Measurements from ENCODE around the gene RYR2. TPM values are rescaled to one million over a fixed set of nuclear protein-coding genes. Genes with fewer than 3 reads are reported as not detected.

RYR2 gene
- total and polyA plus RNA-seq, 11 donors: 77.7 to 1,319 (median 805) TPM

GRCh38 chr1:237394281-237394680 is 352.3 kb downstream of the RYR2 start:
- TF ChIP-seq, protein P1, sequence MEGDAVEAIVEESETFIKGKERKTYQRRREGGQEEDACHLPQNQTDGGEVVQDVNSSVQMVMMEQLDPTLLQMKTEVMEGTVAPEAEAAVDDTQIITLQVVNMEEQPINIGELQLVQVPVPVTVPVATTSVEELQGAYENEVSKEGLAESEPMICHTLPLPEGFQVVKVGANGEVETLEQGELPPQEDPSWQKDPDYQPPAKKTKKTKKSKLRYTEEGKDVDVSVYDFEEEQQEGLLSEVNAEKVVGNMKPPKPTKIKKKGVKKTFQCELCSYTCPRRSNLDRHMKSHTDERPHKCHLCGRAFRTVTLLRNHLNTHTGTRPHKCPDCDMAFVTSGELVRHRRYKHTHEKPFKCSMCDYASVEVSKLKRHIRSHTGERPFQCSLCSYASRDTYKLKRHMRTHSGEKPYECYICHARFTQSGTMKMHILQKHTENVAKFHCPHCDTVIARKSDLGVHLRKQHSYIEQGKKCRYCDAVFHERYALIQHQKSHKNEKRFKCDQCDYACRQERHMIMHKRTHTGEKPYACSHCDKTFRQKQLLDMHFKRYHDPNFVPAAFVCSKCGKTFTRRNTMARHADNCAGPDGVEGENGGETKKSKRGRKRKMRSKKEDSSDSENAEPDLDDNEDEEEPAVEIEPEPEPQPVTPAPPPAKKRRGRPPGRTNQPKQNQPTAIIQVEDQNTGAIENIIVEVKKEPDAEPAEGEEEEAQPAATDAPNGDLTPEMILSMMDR (IDR thresholded peaks at IDR 0.05): no peak
- no peak for TF ChIP-seq POLR2A (IDR thresholded peaks at IDR 0.05)
- Histone ChIP-seq H3K27ac (no peak overlapping the region), H3K27me3 (no peaks in the 10 kb centered on the region), H3K4me1 (peaks cover 0 to 19% (median 0%) of the 10 kb centered on the region in 12 donors), H3K4me3 (no peak overlapping the region), H3K9me3 (peaks cover 0 to 7% (median 0%) of the 10 kb centered on the region in 12 donors), H3K36me3 (peaks cover 0 to 92% (median 0%) of the 10 kb centered on the region in 9 donors)
- DNase-seq (no peak), ATAC-seq (no peak)
- intact Hi-C loops (cut with DNase I): no loop called here
- 66 to 83% (median 79%) methylated on average over 2 of the region's 2 CpGs for WGBS, 4 donors

DNA sequence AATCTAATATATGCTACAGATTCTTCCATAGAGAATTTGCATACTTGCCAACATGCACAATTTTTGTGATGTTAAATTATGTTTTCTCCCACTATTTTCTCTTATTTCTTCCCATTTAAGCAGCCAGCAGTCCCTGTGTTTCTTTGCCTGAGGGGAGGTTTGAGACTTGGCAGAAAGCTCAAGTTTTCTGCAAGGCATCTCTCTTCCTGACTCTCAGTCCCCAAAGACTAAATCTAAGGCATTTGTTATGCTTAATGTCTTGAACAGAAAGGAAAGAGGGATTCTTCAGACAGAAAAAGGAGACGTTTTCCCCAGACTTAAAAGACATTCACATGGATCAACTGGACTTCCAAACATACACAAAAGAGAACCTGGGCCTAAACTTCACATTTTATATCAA is 354.4 kb downstream of the RYR2 start:
- Histone ChIP-seq H3K9me3 (peaks cover 0 to 7% (median 0%) of the 10 kb centered on the region in 12 donors), H3K36me3 (peaks cover 0 to 88% (median 0%) of the 10 kb centered on the region in 9 donors), H3K4me1 (peaks cover 0 to 19% (median 0%) of the 10 kb centered on the region in 12 donors), H3K27me3 (no peaks in the 10 kb centered on the region), H3K27ac (no peak overlapping the region), H3K4me3 (no peak overlapping the region)
- intact Hi-C loops (cut with DNase I): no loop called here
- TF ChIP-seq, protein P1 (IDR thresholded peaks at IDR 0.05): no peak
- TF ChIP-seq POLR2A (IDR thresholded peaks at IDR 0.05): no peak
- no peak for ATAC-seq
- DNase-seq: no peak
- 15 to 58% (median 40%) methylated on average over 1 of the region's 1 CpG for WGBS, 4 donors

DNA sequence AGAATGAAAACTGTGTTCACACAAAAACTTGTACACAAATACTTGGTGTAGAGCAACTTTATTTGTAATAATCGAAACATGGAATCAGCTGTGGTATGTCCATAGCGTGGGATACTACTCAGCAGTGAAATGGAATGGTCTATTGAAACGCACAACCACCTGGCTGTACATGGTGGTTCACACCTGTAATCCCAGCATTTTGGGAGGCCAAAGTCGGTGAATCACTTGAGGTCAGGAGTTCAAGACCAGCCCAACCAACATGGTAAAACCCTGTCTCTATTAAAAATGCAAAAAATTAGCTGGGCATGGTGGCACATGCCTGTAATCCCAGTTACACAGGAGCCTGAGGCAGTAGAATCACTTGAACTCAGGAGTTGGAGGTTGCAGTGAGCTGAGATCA is 356.8 kb downstream of the RYR2 start:
- Histone ChIP-seq H3K27me3 (no peaks in the 10 kb centered on the region), H3K27ac (no peak overlapping the region), H3K4me1 (peaks cover 0 to 9% (median 0%) of the 10 kb centered on the region in 12 donors), H3K4me3 (no peak overlapping the region), H3K36me3 (peaks cover 0 to 89% (median 0%) of the 10 kb centered on the region in 9 donors), H3K9me3 (peaks cover 0 to 10% (median 0%) of the 10 kb centered on the region in 12 donors)
- DNase-seq (no peak), ATAC-seq (no peak)
- intact Hi-C loops (cut with DNase I): no loop called here
- WGBS, 4 donors: 78 to 90% (median 85%) methylated on average over 4 of the region's 4 CpGs
- TF ChIP-seq, protein P1 (IDR thresholded peaks at IDR 0.05): no peak
- TF ChIP-seq POLR2A (IDR thresholded peaks at IDR 0.05): no peak

- no peaks in the 10 kb centered on the region for H3K27me3 ChIP-seq
- H3K36me3 ChIP-seq: peaks cover 0 to 71% (median 0%) of the 10 kb centered on the region in 9 donors
- DNase-seq: no peak
- H3K9me3 ChIP-seq: peaks cover 0 to 8% (median 0%) of the 10 kb centered on the region in 12 donors
- no peak for ATAC-seq
- no peak overlapping the region for H3K27ac ChIP-seq
- TF ChIP-seq, protein P1 (IDR thresholded peaks at IDR 0.05): no peak
- TF ChIP-seq POLR2A (IDR thresholded peaks at IDR 0.05): no peak
- peaks cover 0 to 4% (median 0%) of the 10 kb centered on the region in 12 donors for H3K4me1 ChIP-seq
- no peak overlapping the region for H3K4me3 ChIP-seq
- intact Hi-C loops (cut with DNase I): no loop called here
- 59 to 74% (median 68%) methylated on average over 2 to 3 of the region's 3 CpGs for WGBS, 4 donors
Observed at GRCh38 chr1:237405912-237406311, 363.9 kb downstream of the RYR2 start.

Data from heart left ventricle (tissue), 16 donors.